H1 (cell line): ENCODE results near the gene TMEM185B. TPM values are rescaled to one million over a fixed set of nuclear protein-coding genes. Genes with fewer than 3 reads are reported as not detected.

Experiments
- CTCF ChIA-PET: fragments of 300-600 bp; sonication (Branson Sonifier 250); formaldehyde crosslinking; loops from one replicate; lab custom pipeline; 2021; ENCODE audit not compliant: partially characterized antibody; lab: Charles Lee
- POLR2A ChIA-PET: fragments of 300-600 bp; sonication (Branson Sonifier 250); formaldehyde crosslinking; loops from one replicate; lab custom pipeline; 2021; ENCODE audit warnings: inconsistent platforms; ENCODE audit not compliant: partially characterized antibody; lab: Charles Lee
- DNase-seq, 2 experiments: peaks; one replicate each; pipeline versions ENCODE4 v3.0.0 to v3.0.0-alpha.2; 2010 to 2022; ENCODE audit warnings: low spot score in 2 of 2, low read depth in 1 of 2, mixed read lengths in 1 of 2
- FAIRE-seq: peaks from 2 replicates; lab custom pipeline; 2011; peaks lifted over from hg19 to GRCh38; lab: Jason Lieb, UNC
- H2AFZ ChIP-seq: 2 replicates; pipeline ENCODE4 v1.8.1; 2012; ENCODE audit warnings: low read length, inconsistent platforms
- H2AK5ac ChIP-seq: 2 replicates; pipeline ENCODE4 v1.6.1; 2013; ENCODE audit warnings: low read depth, low read length
- H2BK120ac ChIP-seq: replicated peaks from 2 replicates; pipeline ENCODE3; 2013; ENCODE audit warnings: low read depth, low read length, inconsistent platforms
- H2BK12ac ChIP-seq: 2 replicates; pipeline ENCODE4 v1.6.1; 2013; ENCODE audit warnings: low read depth, low read length
- H2BK15ac ChIP-seq: 2 replicates; pipeline ENCODE4 v1.6.1; 2013; ENCODE audit warnings: low read length
- H2BK20ac ChIP-seq: 2 replicates; pipeline ENCODE4 v1.6.1; 2013; ENCODE audit warnings: low read length
- H2BK5ac ChIP-seq: 2 replicates; pipeline ENCODE4 v1.6.1; 2013; ENCODE audit warnings: low read depth, low read length
- H3K14ac ChIP-seq: 2 replicates; pipeline ENCODE4 v1.6.1; 2013; ENCODE audit warnings: inconsistent platforms; ENCODE audit not compliant: insufficient read length
- H3K18ac ChIP-seq: 2 replicates; pipeline ENCODE4 v1.6.1; 2013; ENCODE audit warnings: low read length; ENCODE audit errors: extremely low read depth
- H3K23ac ChIP-seq: 2 replicates; pipeline ENCODE4 v1.6.1; 2013; ENCODE audit warnings: inconsistent platforms; ENCODE audit not compliant: insufficient read length
- H3K23me2 ChIP-seq: 2 replicates; pipeline ENCODE4 v1.6.1; 2013; ENCODE audit warnings: low read depth, low read length
- H3K27ac ChIP-seq: 2 replicates; pipeline ENCODE4 v1.6.1; 2011; ENCODE audit warnings: low read depth, low read length, inconsistent platforms
- H3K27me3 ChIP-seq, 4 experiments: replicated peaks in 1 of 4; 1 replicate in 1 of 4; 2 replicates in 3 of 4; pipeline versions ENCODE4 v1.6.1 to v1.8.1; 2011 to 2013; ENCODE audit warnings: low read length in 3 of 4, mild to moderate bottlenecking in 3 of 4, inconsistent platforms in 2 of 4, mixed read lengths in 2 of 4, moderate library complexity in 1 of 4; ENCODE audit not compliant: control insufficient read depth in 3 of 4, insufficient read depth in 3 of 4; ENCODE audit errors: extremely low read depth in 1 of 4
- H3K36me3 ChIP-seq, 4 experiments: 2 replicates each; pipeline versions ENCODE4 v1.6.1 to v1.8.1; 2011 to 2013; ENCODE audit warnings: mild to moderate bottlenecking in 4 of 4, low read length in 3 of 4, moderate library complexity in 2 of 4, control low read depth in 1 of 4, inconsistent platforms in 1 of 4; ENCODE audit not compliant: insufficient read depth in 4 of 4, control insufficient read depth in 2 of 4
- H3K4ac ChIP-seq: replicated peaks from 2 replicates; pipeline ENCODE3; 2013; ENCODE audit warnings: low read length, low read depth, mixed read lengths, inconsistent platforms; ENCODE audit not compliant: insufficient read length
- H3K4me1 ChIP-seq, 4 experiments: replicated peaks in 1 of 4; 1 replicate in 1 of 4; 2 replicates in 3 of 4; pipeline versions ENCODE4 v1.6.1 to v1.8.1; 2011 to 2013; ENCODE audit warnings: low read length in 3 of 4, inconsistent platforms in 2 of 4, mixed read lengths in 1 of 4; ENCODE audit not compliant: insufficient read depth in 4 of 4, control insufficient read depth in 3 of 4
- H3K4me2 ChIP-seq, 2 experiments: 2 replicates each; pipeline versions ENCODE4 v1.6.1 to v1.8.1; 2011 to 2013; ENCODE audit warnings: low read depth in 2 of 2, low read length in 2 of 2, control low read depth in 1 of 2, inconsistent platforms in 1 of 2, mild to moderate bottlenecking in 1 of 2; ENCODE audit not compliant: insufficient read depth in 1 of 2
- H3K4me3 ChIP-seq, 4 experiments: fragments of 200-600, 300-600 bp in 1 of 4; sonication (generic), shearing (Covaris generic), sonication (Bioruptor Twin) in 1 of 4; 2 replicates each; pipeline versions ENCODE4 v1.5.1 to v1.8.1; 2011 to 2016; ENCODE audit warnings: low read length in 4 of 4, low read depth in 3 of 4, control low read depth in 2 of 4, inconsistent platforms in 2 of 4, mild to moderate bottlenecking in 2 of 4, mixed read lengths in 1 of 4, moderate library complexity in 1 of 4; ENCODE audit not compliant: insufficient read depth in 2 of 4; ENCODE audit errors: extremely low read depth in 1 of 4
- H3K56ac ChIP-seq: replicated peaks from 2 replicates; pipeline ENCODE3; 2013; ENCODE audit warnings: low read depth, mild to moderate bottlenecking, mixed read lengths, low read length, inconsistent platforms; ENCODE audit not compliant: insufficient read length
- H3K79me1 ChIP-seq: 2 replicates; pipeline ENCODE4 v1.6.1; 2013; ENCODE audit warnings: low read depth, low read length, control low read depth
- H3K79me2 ChIP-seq, 2 experiments: 2 replicates each; pipeline versions ENCODE4 v1.6.1 to v1.8.1; 2012 to 2013; ENCODE audit warnings: low read length in 2 of 2, mild to moderate bottlenecking in 2 of 2, inconsistent platforms in 1 of 2; ENCODE audit not compliant: insufficient read depth in 2 of 2, control insufficient read depth in 1 of 2
- H3K9ac ChIP-seq, 4 experiments: replicated peaks in 1 of 4; 1 replicate in 1 of 4; 2 replicates in 3 of 4; pipeline versions ENCODE4 v1.6.1 to v1.8.1; 2011 to 2013; ENCODE audit warnings: low read depth in 3 of 4, low read length in 3 of 4, control low read depth in 2 of 4, mild to moderate bottlenecking in 2 of 4, moderate library complexity in 2 of 4, inconsistent platforms in 1 of 4; ENCODE audit errors: extremely low read depth in 1 of 4
- H3K9me3 ChIP-seq, 2 experiments: 2 replicates each; pipeline versions ENCODE4 v1.6.1 to v1.8.1; 2012 to 2013; ENCODE audit warnings: mild to moderate bottlenecking in 2 of 2, moderate library complexity in 2 of 2, control low read depth in 1 of 2, inconsistent platforms in 1 of 2, low read depth in 1 of 2, low read length in 1 of 2, mixed read lengths in 1 of 2; ENCODE audit not compliant: insufficient read depth in 2 of 2
- H4K20me1 ChIP-seq, 2 experiments: replicated peaks in 1 of 2; 2 replicates each; pipeline versions ENCODE3 to v1.8.1; 2011 to 2013; ENCODE audit warnings: inconsistent platforms in 2 of 2, low read length in 2 of 2, mild to moderate bottlenecking in 1 of 2; ENCODE audit not compliant: insufficient read depth in 2 of 2, control insufficient read depth in 1 of 2
- H4K5ac ChIP-seq: 2 replicates; pipeline ENCODE4 v1.6.1; 2013; ENCODE audit warnings: low read length, low read depth, mixed read lengths, inconsistent platforms; ENCODE audit not compliant: insufficient read length
- H4K8ac ChIP-seq: 2 replicates; pipeline ENCODE4 v1.8.0; 2013; ENCODE audit warnings: mild to moderate bottlenecking, moderate library complexity, low read length, inconsistent platforms; ENCODE audit not compliant: insufficient read depth; ENCODE audit errors: extremely low read depth
- H4K91ac ChIP-seq: replicated peaks from 2 replicates; pipeline ENCODE3; 2013; ENCODE audit warnings: low read length, mixed read lengths, inconsistent platforms; ENCODE audit not compliant: insufficient read length
- CREB1 ChIP-seq: IDR thresholded peaks from 2 replicates; pipeline ENCODE4 v1.6.1; 2012; ENCODE audit warnings: inconsistent platforms
- CTCF ChIP-seq, 3 experiments: IDR thresholded peaks; 1 replicate in 2 of 3; 2 replicates in 1 of 3; pipeline versions ENCODE4 v1.5.1 to v1.6.1; 2011; ENCODE audit warnings: low read length in 3 of 3, mild to moderate bottlenecking in 3 of 3, inconsistent platforms in 2 of 3, low read depth in 1 of 3, moderate library complexity in 1 of 3; ENCODE audit not compliant: insufficient read depth in 1 of 3; ENCODE audit errors: control extremely low read depth in 1 of 3
- GABPA ChIP-seq: IDR thresholded peaks from 2 replicates; pipeline ENCODE4 v1.6.1; 2011; ENCODE audit warnings: mild to moderate bottlenecking, low read length, moderate library complexity, borderline replicate concordance; ENCODE audit not compliant: insufficient read depth
- MAFK ChIP-seq: IDR thresholded peaks from 2 replicates; pipeline ENCODE4 v1.6.1; 2012; ENCODE audit warnings: low read depth, mild to moderate bottlenecking, improper control_type of control experiment, low read length
- MAX ChIP-seq: IDR thresholded peaks from 2 replicates; pipeline ENCODE4 v1.6.1; 2012; ENCODE audit warnings: inconsistent platforms
- RAD21 ChIP-seq, 2 experiments: IDR thresholded peaks in 1 of 2; conservative IDR thresholded peaks in 1 of 2; 2 replicates each; pipeline ENCODE4 v1.6.1; 2011; ENCODE audit warnings: low read depth in 2 of 2, low read length in 2 of 2, improper control_type of control experiment in 1 of 2, inconsistent platforms in 1 of 2, mild to moderate bottlenecking in 1 of 2, moderate library complexity in 1 of 2
- YY1 ChIP-seq: IDR thresholded peaks from 2 replicates; pipeline ENCODE4 v1.6.1; 2011; ENCODE audit warnings: low read depth, mild to moderate bottlenecking, low read length
- ZNF274 ChIP-seq: IDR thresholded peaks from 2 replicates; pipeline ENCODE4 v1.7.0; 2012; ENCODE audit warnings: low read length, borderline replicate concordance; ENCODE audit errors: extremely low read depth
- WGBS, 2 experiments: shearing (Covaris generic) in 1 of 2; methylation state at CpG; one replicate each; pipeline versions ENCODE4 v1.1.6 to v1.1.7; 2013 to 2015; ENCODE audit warnings: low lambda C conversion rate in 2 of 2, mixed read lengths in 2 of 2, inconsistent platforms in 1 of 2, low coverage in 1 of 2, missing lambda C conversion rate in 1 of 2; ENCODE audit not compliant: insufficient replicate concordance in 2 of 2, insufficient coverage in 1 of 2, insufficient read length in 1 of 2; ENCODE audit errors: extremely low coverage in 1 of 2, missing lambda C conversion rate in 1 of 2; 5-methylcytosine and 5-hydroxymethylcytosine counted together
- polyA plus RNA-seq, 7 experiments: library from polyadenylated mRNA; depleted of rRNA in 3 of 7; stranded (reverse) in 5 of 7; unstranded in 2 of 7; fragments of >200 nt in 5 of 7; fragments of 200-250 nt in 2 of 7; gene quantifications; 1 replicate in 5 of 7; 2 replicates in 1 of 7; 4 replicates in 1 of 7; pipeline versions ENCODE4 v1.2.1 to v1.2.3, GENCODE V29; 2011 to 2013; ENCODE audit warnings: missing spikeins in 2 of 7, mixed read lengths in 2 of 7
- total RNA-seq: library from RNA; stranded (reverse); fragmentation: NEBNext Ultra II Directional; extraction: Animal tissue kit (Norgen Biotek cat#: 25700); gene quantifications from 2 replicates; pipeline ENCODE4 v1.2.1, GENCODE V29; 2021

TMEM185B gene
- total and polyA plus RNA-seq, 2 of the 8 experiments (the other 6 are each of a cell fraction or from before 2014, with no cell fraction given): 13.5 to 14.0 TPM

DNA sequence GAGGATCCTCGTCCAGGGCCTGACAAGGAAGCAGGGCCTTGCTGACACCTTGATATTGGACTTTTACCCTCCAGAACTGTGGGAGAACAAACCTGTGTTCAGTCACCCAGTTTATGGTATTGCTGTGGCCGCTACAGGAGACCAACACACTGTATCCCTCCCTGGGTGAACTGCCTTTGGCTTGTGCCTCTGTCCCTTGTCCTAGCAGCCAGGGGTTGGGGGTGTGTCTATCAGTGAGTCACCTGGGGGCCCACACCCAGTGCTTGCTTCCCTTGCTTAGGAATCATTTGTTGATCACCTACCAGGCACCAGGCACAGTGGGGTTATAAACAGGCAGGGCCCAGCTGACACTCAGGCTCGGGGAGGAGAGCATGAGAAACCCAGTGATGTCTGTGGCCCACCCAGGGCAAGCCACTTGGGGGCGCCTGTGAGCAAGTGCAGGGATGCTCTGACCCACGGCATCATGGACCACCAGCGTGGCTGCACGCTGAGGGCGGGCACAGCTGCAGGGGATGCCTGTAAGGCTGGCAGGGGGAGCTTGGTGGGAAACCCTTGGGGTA lies 17.1 kb downstream of the TMEM185B start:
- H3K4ac ChIP-seq: no peak overlapping the region
- H3K23ac ChIP-seq: no peak overlapping the region
- no peak overlapping the region for H2BK5ac ChIP-seq
- no peak overlapping the region for H2AK5ac ChIP-seq
- no peaks in the 10 kb centered on the region; a peak in 1 of 7 replicates for H3K4me1 ChIP-seq
- TF ChIP-seq RAD21 (IDR thresholded peaks at IDR 0.05 in 1 of 2, conservative IDR thresholded peaks at IDR 0.05 in 1 of 2; ENCODE audit: low read depth in 2 of 2, low read length in 2 of 2) (peak; percentile 75 to 86), YY1 (peak; percentile 55; the same call in 1 of the 2 replicates), CTCF (IDR thresholded peaks at IDR 0.05; ENCODE audit: control extremely low read depth in 1 of 3, insufficient read depth in 1 of 3, low read depth in 1 of 3, low read length in 3 of 3) (peak; percentile 90 to 96 (median 92)), ZNF274 (no peak), GABPA (0 out of 2 replicates have a peak, but pooled peaks have one; percentile 43), CREB1 (peak; percentile 51; the same call in 1 of the 2 replicates), MAFK (no peak), MAX (peak; percentile 49; the same call in 1 of the 2 replicates)
- no peaks in the 10 kb centered on the region for H3K9me3 ChIP-seq
- no peak overlapping the region for H2AFZ ChIP-seq
- CTCF ChIA-PET: interaction anchor here (0.5 to 4.2 kb wide), 20 partner anchors 8 to 474 kb away, joined by 3 to 33 read pairs (median 4); no protein-coding TSS in a partner anchor
- no peak overlapping the region for H3K18ac ChIP-seq
- FAIRE-seq (peak; percentile 7), DNase-seq (peak in 1 of 2 experiments; percentile 93)
- H2BK15ac ChIP-seq: no peak overlapping the region
- H3K27ac ChIP-seq: no peak overlapping the region
- H3K27me3 ChIP-seq: no peaks in the 10 kb centered on the region; a peak in 1 of 7 replicates
- H4K8ac ChIP-seq: no peak overlapping the region
- no peak overlapping the region for H4K91ac ChIP-seq
- POLR2A ChIA-PET: interaction anchor here (0.6 kb wide), 1 partner anchor 43 kb away, joined by 5 read pairs; no protein-coding TSS in a partner anchor
- no peak overlapping the region for H3K56ac ChIP-seq
- no peak overlapping the region for H3K4me3 ChIP-seq
- no peak overlapping the region for H2BK12ac ChIP-seq
- 67% methylated on average over 8 of the region's 8 CpGs; no CpG with 5 or more reads in 1 of the 2 experiments for WGBS, 2 experiments
- H3K79me1 ChIP-seq: no peaks in the 10 kb centered on the region
- H3K36me3 ChIP-seq: no peaks in the 10 kb centered on the region
- H3K4me2 ChIP-seq: no peak overlapping the region
- H3K9ac ChIP-seq: no peak overlapping the region
- no peaks in the 10 kb centered on the region for H3K79me2 ChIP-seq
- no peak overlapping the region for H2BK20ac ChIP-seq
- H4K20me1 ChIP-seq: peaks cover 0 to 2% of the 10 kb centered on the region in 2 experiments
- no peak overlapping the region for H4K5ac ChIP-seq
- no peaks in the 10 kb centered on the region for H3K23me2 ChIP-seq
- H3K14ac ChIP-seq: no peak overlapping the region
- no peak overlapping the region for H2BK120ac ChIP-seq
